ENCODE results near the gene SH3PXD2A. TPM values are rescaled to one million over a fixed set of nuclear protein-coding genes. Genes with fewer than 3 reads are reported as not detected.

SH3PXD2A gene
- total RNA-seq, 2 experiments from 2014 or later, result 6.5 to 7.4 TPM

DNA sequence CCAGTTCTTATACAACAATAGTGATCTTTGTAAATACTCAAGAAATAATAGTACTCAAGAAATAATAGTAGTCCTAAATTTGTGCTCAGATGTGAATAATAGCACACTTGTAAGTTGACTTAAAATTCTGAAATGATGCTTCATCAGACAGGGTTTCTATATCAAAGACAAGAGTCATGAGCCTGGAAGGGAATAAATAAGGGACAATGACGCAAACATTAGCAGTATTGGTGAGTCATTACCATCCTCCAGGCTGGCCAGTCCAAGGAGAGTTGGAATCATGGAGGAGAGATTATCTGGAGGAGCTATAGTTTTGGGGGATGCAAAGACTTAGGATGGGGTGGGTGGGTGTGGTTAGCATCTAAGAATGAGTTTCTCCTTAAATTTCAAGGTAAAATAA, 6.1 kb upstream of the SH3PXD2A start:
- ChIA-PET CTCF (interaction anchor here (1.2 to 3.1 kb wide), 3 partner anchors 13 to 176 kb away, joined by 3 to 22 read pairs (median 6); no protein-coding TSS in a partner anchor), POLR2A (interaction anchor here (1.1 kb wide), 1 partner anchor 143 kb away, joined by 3 read pairs; no protein-coding TSS in a partner anchor)
- H3K36me3 Mint-ChIP-seq (ENCODE audit: low read depth), result peaks cover 7% of the 10 kb centered on the region
- intact Hi-C loops (cut with micrococcal nuclease), result no loop called here
- H3K9me3 Mint-ChIP-seq, result peaks cover 14% of the 10 kb centered on the region
- TF ChIP-seq, protein P1, sequence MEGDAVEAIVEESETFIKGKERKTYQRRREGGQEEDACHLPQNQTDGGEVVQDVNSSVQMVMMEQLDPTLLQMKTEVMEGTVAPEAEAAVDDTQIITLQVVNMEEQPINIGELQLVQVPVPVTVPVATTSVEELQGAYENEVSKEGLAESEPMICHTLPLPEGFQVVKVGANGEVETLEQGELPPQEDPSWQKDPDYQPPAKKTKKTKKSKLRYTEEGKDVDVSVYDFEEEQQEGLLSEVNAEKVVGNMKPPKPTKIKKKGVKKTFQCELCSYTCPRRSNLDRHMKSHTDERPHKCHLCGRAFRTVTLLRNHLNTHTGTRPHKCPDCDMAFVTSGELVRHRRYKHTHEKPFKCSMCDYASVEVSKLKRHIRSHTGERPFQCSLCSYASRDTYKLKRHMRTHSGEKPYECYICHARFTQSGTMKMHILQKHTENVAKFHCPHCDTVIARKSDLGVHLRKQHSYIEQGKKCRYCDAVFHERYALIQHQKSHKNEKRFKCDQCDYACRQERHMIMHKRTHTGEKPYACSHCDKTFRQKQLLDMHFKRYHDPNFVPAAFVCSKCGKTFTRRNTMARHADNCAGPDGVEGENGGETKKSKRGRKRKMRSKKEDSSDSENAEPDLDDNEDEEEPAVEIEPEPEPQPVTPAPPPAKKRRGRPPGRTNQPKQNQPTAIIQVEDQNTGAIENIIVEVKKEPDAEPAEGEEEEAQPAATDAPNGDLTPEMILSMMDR (IDR thresholded peaks at IDR 0.05), result no peak
- peaks cover 8% of the 10 kb centered on the region for H3K27me3 Mint-ChIP-seq
- DNase-seq, result no peak
- no peak overlapping the region for H3K27ac Mint-ChIP-seq
- no peaks in the 10 kb centered on the region for H3K4me1 Mint-ChIP-seq (ENCODE audit: low read depth)
- no peak for ATAC-seq
- H3K4me3 Mint-ChIP-seq, result no peak overlapping the region

GRCh38 chr10:103859161-103860086, 4.0 kb upstream of the SH3PXD2A start:
- POLR2A ChIA-PET, result interaction anchor here (0.9 kb wide), 1 partner anchor 140 kb away, joined by 4 read pairs; no protein-coding TSS in a partner anchor
- CTCF ChIA-PET, result interaction anchor here (1.2 to 7.8 kb wide), 9 partner anchors 12 to 173 kb away, joined by 3 to 109 read pairs (median 4); no protein-coding TSS in a partner anchor
- intact Hi-C loops (cut with micrococcal nuclease), result loop anchor here (1.0 kb wide), 1 partner anchor 146 kb away; no protein-coding TSS in a partner anchor
- H3K9me3 Mint-ChIP-seq, result peaks cover 4% of the 10 kb centered on the region
- DNase-seq, result peak; percentile 79
- peak; percentile 71 for ATAC-seq
- no peak overlapping the region for H3K4me3 Mint-ChIP-seq
- H3K27ac Mint-ChIP-seq, result no peak overlapping the region
- H3K4me1 Mint-ChIP-seq (ENCODE audit: low read depth), result peaks cover 4% of the 10 kb centered on the region
- TF ChIP-seq, protein P1 (IDR thresholded peaks at IDR 0.05), result peak; percentile 76
- peaks cover 19% of the 10 kb centered on the region for H3K27me3 Mint-ChIP-seq
- H3K36me3 Mint-ChIP-seq (ENCODE audit: low read depth), result peaks cover 6% of the 10 kb centered on the region

DNA sequence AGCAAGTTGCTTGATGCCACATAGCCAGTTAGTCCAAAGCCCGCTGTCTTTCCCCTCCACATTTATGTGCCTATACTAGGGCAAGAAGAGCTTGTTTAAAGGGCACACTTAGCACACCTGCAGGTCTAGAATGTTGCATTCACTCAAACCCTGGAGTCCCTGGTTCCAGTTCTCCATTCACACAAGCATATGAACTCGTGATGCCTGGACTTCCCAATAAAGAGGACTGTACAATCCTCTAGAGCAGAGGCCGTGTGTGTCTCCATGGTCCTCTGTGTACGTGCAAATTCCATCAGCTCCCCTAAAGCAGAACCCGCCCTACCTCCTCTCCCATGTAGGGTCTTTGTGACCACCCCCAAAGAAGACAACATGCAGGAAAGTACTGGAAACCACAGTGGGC, 3.0 kb upstream of the SH3PXD2A start:
- intact Hi-C loops (cut with micrococcal nuclease), result no loop called here
- ChIA-PET POLR2A (interaction anchor here (0.6 to 0.9 kb wide), 3 partner anchors 71 to 171 kb away, joined by 3 to 4 read pairs (median 3); no protein-coding TSS in a partner anchor), CTCF (interaction anchor here (1.0 to 7.8 kb wide), 11 partner anchors 11 to 172 kb away, joined by 3 to 109 read pairs (median 4); no protein-coding TSS in a partner anchor)
- Mint-ChIP-seq H3K4me1 (ENCODE audit: low read depth) (peaks cover 5% of the 10 kb centered on the region), H3K36me3 (ENCODE audit: low read depth) (no peaks in the 10 kb centered on the region), H3K4me3 (no peak overlapping the region), H3K27ac (no peak overlapping the region), H3K27me3 (peaks cover 30% of the 10 kb centered on the region), H3K9me3 (no peaks in the 10 kb centered on the region)
- DNase-seq, result no peak
- no peak for ATAC-seq
- TF ChIP-seq, protein P1 (IDR thresholded peaks at IDR 0.05), result no peak

DNA sequence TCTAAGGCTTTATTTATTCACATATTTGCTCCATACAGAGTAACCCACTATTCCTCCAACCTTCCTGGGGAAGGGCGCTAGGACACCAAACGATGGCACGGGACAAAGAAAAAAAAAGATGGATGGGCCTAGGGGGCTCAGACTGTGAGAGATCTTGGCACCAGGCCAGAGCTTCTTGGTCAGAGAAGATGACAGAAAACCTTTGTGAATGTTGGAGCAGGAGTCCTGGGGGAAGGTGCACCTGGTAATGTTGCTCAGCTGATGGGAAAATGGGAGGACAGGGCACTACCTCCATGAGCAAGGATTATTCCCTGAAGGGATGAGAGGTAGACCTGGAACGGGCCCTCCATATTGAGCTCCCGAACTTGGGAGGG, 1.4 kb upstream of the SH3PXD2A start:
- H3K27me3 Mint-ChIP-seq, result peaks cover 33% of the 10 kb centered on the region
- CTCF ChIA-PET, result interaction anchor here (0.7 to 7.8 kb wide), 8 partner anchors 9 to 144 kb away, joined by 3 to 109 read pairs (median 4); no protein-coding TSS in a partner anchor
- H3K4me1 Mint-ChIP-seq (ENCODE audit: low read depth), result peaks cover 5% of the 10 kb centered on the region
- no peak overlapping the region for H3K27ac Mint-ChIP-seq
- H3K4me3 Mint-ChIP-seq, result no peak overlapping the region
- H3K9me3 Mint-ChIP-seq, result no peaks in the 10 kb centered on the region
- no peaks in the 10 kb centered on the region for H3K36me3 Mint-ChIP-seq (ENCODE audit: low read depth)
- DNase-seq, result no peak
- intact Hi-C loops (cut with micrococcal nuclease), result no loop called here
- POLR2A ChIA-PET, result no interaction called here
- no peak for ATAC-seq
- TF ChIP-seq, protein P1 (IDR thresholded peaks at IDR 0.05), result no peak

Data from activated CD8-positive, alpha-beta T cell treated with anti-CD3 and anti-CD28 coated beads for 36 hours (primary cell).